Heart left ventricle (tissue), 13 donors: ENCODE results near the gene ANKRD13C.

Experiments
- POLR2A ChIP-seq, 2 donors: fragments of 450-650 bp; IDR thresholded peaks; one replicate each; pipeline ENCODE4 v1.6.1; 2017; ENCODE audit warnings: antibody characterized with exemption in 2 of 2, mild to moderate bottlenecking in 2 of 2, moderate library complexity in 2 of 2
- TF ChIP-seq, protein P1 (sequence below), 12 donors: fragments of 200-600 bp; sonication (generic) in 4 of 12; IDR thresholded peaks; one replicate each; pipeline versions ENCODE4 v1.5.0 to v1.8.0; 2018 to 2022; ENCODE audit warnings: antibody characterized with exemption in 12 of 12, mild to moderate bottlenecking in 5 of 12
- donor health status: ischemic (EF 13 %, LVEDD 7.1; RV severe dilation, severe dysfunction).
- donor health status: DM: no; HTN: yes; CAD: no.
- donor health status: DM: no; HTN: no; CAD: no.
- donor health status: ischemic (EF 25% LVEDD 6.9; RV normal size, moderate dysfunction).
- donor health status: ischemic (EF 25% LVEDD 5.7; RV mildly dilated, moderate dysfunction).
- donor health status: ischemic (EF 35%, LVEDD 5.7; RV mildly dilated, moderate dysfunction).
- donor health status: nonischemic (EF 11% LVEDD 7.7; RV severe dilation, severe dysfunction).
- donor health status: DM: yes; HTN: yes; CAD: no.
- donor health status: PGD.
- donor health status: ischemic (EF 29% LVEDD 5.4; RV normal size, mild dysfunction).
- donor health status: nonischemic (EF 23%, LVEDD 6.1; RV moderate dilation, normal function).

DNA sequence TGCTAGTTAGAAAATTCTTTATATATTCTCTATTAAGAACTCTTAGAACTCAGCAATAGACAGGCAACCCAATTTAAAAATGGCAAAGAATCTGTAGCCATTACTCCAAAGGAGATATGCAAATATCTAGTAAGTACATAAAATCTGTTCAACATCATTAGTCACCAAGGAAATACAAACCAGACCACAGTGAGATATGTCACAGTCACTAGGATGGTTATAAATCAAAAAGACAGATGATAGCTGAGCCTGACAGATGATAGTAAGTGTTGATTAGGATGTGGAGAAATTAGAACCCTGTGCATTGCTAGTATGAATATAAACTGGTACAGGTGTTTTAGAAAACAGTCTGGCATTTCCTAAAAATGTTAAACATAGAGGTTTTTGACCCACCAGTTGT, 106.8 kb downstream of the ANKRD13C start:
- TF ChIP-seq, protein P1, sequence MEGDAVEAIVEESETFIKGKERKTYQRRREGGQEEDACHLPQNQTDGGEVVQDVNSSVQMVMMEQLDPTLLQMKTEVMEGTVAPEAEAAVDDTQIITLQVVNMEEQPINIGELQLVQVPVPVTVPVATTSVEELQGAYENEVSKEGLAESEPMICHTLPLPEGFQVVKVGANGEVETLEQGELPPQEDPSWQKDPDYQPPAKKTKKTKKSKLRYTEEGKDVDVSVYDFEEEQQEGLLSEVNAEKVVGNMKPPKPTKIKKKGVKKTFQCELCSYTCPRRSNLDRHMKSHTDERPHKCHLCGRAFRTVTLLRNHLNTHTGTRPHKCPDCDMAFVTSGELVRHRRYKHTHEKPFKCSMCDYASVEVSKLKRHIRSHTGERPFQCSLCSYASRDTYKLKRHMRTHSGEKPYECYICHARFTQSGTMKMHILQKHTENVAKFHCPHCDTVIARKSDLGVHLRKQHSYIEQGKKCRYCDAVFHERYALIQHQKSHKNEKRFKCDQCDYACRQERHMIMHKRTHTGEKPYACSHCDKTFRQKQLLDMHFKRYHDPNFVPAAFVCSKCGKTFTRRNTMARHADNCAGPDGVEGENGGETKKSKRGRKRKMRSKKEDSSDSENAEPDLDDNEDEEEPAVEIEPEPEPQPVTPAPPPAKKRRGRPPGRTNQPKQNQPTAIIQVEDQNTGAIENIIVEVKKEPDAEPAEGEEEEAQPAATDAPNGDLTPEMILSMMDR (IDR thresholded peaks at IDR 0.05) = no peak
- TF ChIP-seq POLR2A (IDR thresholded peaks at IDR 0.05) = no peak
